OCI-LY3 (cell line): ENCODE data around the gene ATIC.
"Not testable (repeated sequence)": the region's sequence is repeated elsewhere in the genome, so short reads cannot be mapped to it uniquely, and the experiment has no call there.

Experiments used
- H2AFZ ChIP-seq: fragments of 200-600, 300-600 bp; shearing (Covaris generic); 2 replicates; pipeline ENCODE4 v1.6.0; 2014; ENCODE audit warnings: antibody characterized with exemption, low read depth, low read length
- H3K27ac ChIP-seq: fragments of 200-600, 300-600 bp; sonication (generic); 2 replicates; pipeline ENCODE4 v1.5.1; 2014; ENCODE audit warnings: mild to moderate bottlenecking, low read length, moderate library complexity, mixed read lengths
- H3K27me3 ChIP-seq: fragments of 200-600, 300-600 bp; sonication (generic); 2 replicates; pipeline ENCODE4 v1.6.1; 2014; ENCODE audit warnings: low read depth, low read length, mixed read lengths
- H3K36me3 ChIP-seq: fragments of 200-600, 300-600 bp; sonication (generic); replicated peaks from 2 replicates; pipeline ENCODE3; 2014; ENCODE audit warnings: low read depth, low read length, mixed read lengths
- H3K4me1 ChIP-seq: fragments of 300-600, 200-600 bp; sonication (generic); 2 replicates; pipeline ENCODE4 v1.6.1; 2014; ENCODE audit warnings: low read length, mixed read lengths
- H3K4me2 ChIP-seq: fragments of 200-600, 300-600 bp; sonication (generic); 2 replicates; pipeline ENCODE4 v1.6.1; 2014; ENCODE audit warnings: low read length, mixed read lengths
- H3K4me3 ChIP-seq: fragments of 300-600, 200-600 bp; sonication (generic); 2 replicates; pipeline ENCODE4 v1.5.1; 2014; ENCODE audit warnings: antibody characterized with exemption, mild to moderate bottlenecking, low read length, moderate library complexity
- H3K79me2 ChIP-seq: fragments of 300-600, 200-600 bp; shearing (Covaris generic); 2 replicates; pipeline ENCODE4 v1.6.1; 2014; ENCODE audit warnings: mild to moderate bottlenecking, low read length, mixed read lengths
- H3K9ac ChIP-seq: fragments of 300-600, 200-600 bp; shearing (Covaris generic); 2 replicates; pipeline ENCODE4 v1.6.0; 2014; ENCODE audit warnings: mild to moderate bottlenecking, low read length, moderate library complexity
- H3K9me3 ChIP-seq: fragments of 200-600, 300-600 bp; shearing (Covaris generic); 2 replicates; pipeline ENCODE4 v1.6.1; 2014; ENCODE audit warnings: low read length, mixed read lengths; ENCODE audit not compliant: insufficient read depth
- H4K20me1 ChIP-seq: fragments of 200-600, 300-600 bp; sonication (generic); 2 replicates; pipeline ENCODE4 v1.6.1; 2016; ENCODE audit warnings: low read length, mixed read lengths; ENCODE audit not compliant: insufficient read depth
- CTCF ChIP-seq: fragments of 200-600, 300-600 bp; sonication (generic); IDR thresholded peaks from 2 replicates; pipeline ENCODE4 v1.5.1; 2014; ENCODE audit warnings: antibody characterized with exemption, low read length, low read depth
- EZH2phosphoT487 ChIP-seq: fragments of 200-600 bp; shearing (Covaris generic); IDR thresholded peaks from 2 replicates; pipeline ENCODE4 v1.6.1; 2018; ENCODE audit warnings: antibody characterized with exemption, mixed run types, low read depth

ATIC gene

GRCh38 chr2:215358312-215358845 lies 46.5 kb downstream of the ATIC start:
- Histone ChIP-seq H3K9ac (no peak overlapping the region), H3K27me3 (no peaks in the 10 kb centered on the region), H3K9me3 (no peaks in the 10 kb centered on the region), H3K79me2 (no peaks in the 10 kb centered on the region), H3K4me3 (no peak overlapping the region), H3K27ac (no peak overlapping the region), H3K36me3 (peaks cover 12% of the 10 kb centered on the region), H2AFZ (no peak overlapping the region), H3K4me2 (no peak overlapping the region), H4K20me1 (no peaks in the 10 kb centered on the region), H3K4me1 (peaks cover 10% of the 10 kb centered on the region)
- TF ChIP-seq CTCF: no peak
- no peak for TF ChIP-seq EZH2phosphoT487

GRCh38 chr2:215358891-215359575 lies 47.2 kb downstream of the ATIC start:
- no peaks in the 10 kb centered on the region for H3K27me3 ChIP-seq
- TF ChIP-seq CTCF: no peak
- no peak for TF ChIP-seq EZH2phosphoT487
- no peak overlapping the region for H3K4me2 ChIP-seq
- H3K79me2 ChIP-seq: no peaks in the 10 kb centered on the region
- no peaks in the 10 kb centered on the region for H4K20me1 ChIP-seq
- no peaks in the 10 kb centered on the region for H3K9me3 ChIP-seq
- H2AFZ ChIP-seq: no peak overlapping the region
- H3K4me3 ChIP-seq: no peak overlapping the region
- H3K9ac ChIP-seq: no peak overlapping the region
- H3K4me1 ChIP-seq: peaks cover 11% of the 10 kb centered on the region
- H3K36me3 ChIP-seq: peaks cover 14% of the 10 kb centered on the region
- no peak overlapping the region for H3K27ac ChIP-seq

GRCh38 chr2:215359576-215359922 lies 47.7 kb downstream of the ATIC start:
- no peaks in the 10 kb centered on the region for H3K79me2 ChIP-seq
- H3K4me1 ChIP-seq: peaks cover 11% of the 10 kb centered on the region
- TF ChIP-seq CTCF (no peak), EZH2phosphoT487 (no peak)
- no peak overlapping the region for H3K9ac ChIP-seq
- H3K4me3 ChIP-seq: no peak overlapping the region
- H3K27me3 ChIP-seq: no peaks in the 10 kb centered on the region
- no peaks in the 10 kb centered on the region for H4K20me1 ChIP-seq
- no peaks in the 10 kb centered on the region for H3K9me3 ChIP-seq
- no peak overlapping the region for H3K4me2 ChIP-seq
- peaks cover 14% of the 10 kb centered on the region for H3K36me3 ChIP-seq
- H3K27ac ChIP-seq: no peak overlapping the region
- H2AFZ ChIP-seq: no peak overlapping the region

GRCh38 chr2:215360059-215360458 lies 48.2 kb downstream of the ATIC start:
- H2AFZ ChIP-seq, H4K20me1 ChIP-seq, H3K27ac ChIP-seq, H3K4me2 ChIP-seq, H3K4me3 ChIP-seq, H3K9ac ChIP-seq, H3K9me3 ChIP-seq, H3K27me3 ChIP-seq, H3K79me2 ChIP-seq: not testable (repeated sequence)
- Histone ChIP-seq H3K4me1 (peaks cover 11% of the 10 kb centered on the region), H3K36me3 (peaks cover 14% of the 10 kb centered on the region)
